ENCODE measurements around the gene TRPM5. TPM values are rescaled to one million over a fixed set of nuclear protein-coding genes. Genes with fewer than 3 reads are reported as not detected.

TRPM5 gene
- total and polyA plus RNA-seq, 2 donors (not counting 1 experiment from before 2014, with no cell fraction given): 0.03 TPM; not detected in 1

DNA sequence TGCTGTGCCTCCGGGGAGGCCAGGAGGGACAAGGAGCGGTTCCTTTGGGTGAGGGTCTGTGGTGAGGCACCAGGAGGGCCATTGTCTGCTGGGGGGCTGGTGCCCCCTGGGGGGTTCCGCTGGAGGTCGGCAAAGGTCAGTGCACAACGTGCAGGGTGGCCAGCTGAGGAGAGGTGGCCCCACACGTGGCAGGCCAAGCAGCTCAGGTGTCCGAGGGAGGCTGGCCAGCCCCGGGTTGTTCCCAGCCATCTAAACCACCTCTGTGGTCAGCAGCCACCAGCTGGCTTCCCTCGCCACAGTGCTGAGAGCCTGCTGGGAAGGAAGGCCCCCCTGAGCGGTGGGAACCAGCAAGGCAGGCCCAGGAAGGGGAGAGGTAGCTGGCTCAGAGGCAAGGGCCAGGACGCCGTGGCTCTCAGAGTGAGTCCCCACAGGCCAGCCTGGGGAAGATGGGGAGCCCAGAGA is 39.5 kb downstream of the TRPM5 start:
- H3K4me1 Mint-ChIP-seq: peaks cover 15% of the 10 kb centered on the region
- H3K4me3 Mint-ChIP-seq: no peak overlapping the region
- Histone ChIP-seq H3K4me1 (ENCODE audit: control insufficient read depth in 2 of 2, insufficient read depth in 2 of 2, low read length in 2 of 2) (peaks cover 13 to 16% of the 10 kb centered on the region in 2 donors), H3K79me2 (ENCODE audit: control insufficient read depth, insufficient read depth, low read length) (peaks cover 22% of the 10 kb centered on the region), H3K36me3 (replicated peaks in 1 of 2; ENCODE audit: control extremely low read depth in 1 of 2, control insufficient read depth in 1 of 2, extremely low read depth in 1 of 2, insufficient read depth in 2 of 2, low read length in 1 of 2) (peaks cover 0 to 22% of the 10 kb centered on the region in 2 experiments), H3K9ac (ENCODE audit: low read length) (no peak overlapping the region), H3K9me3 (ENCODE audit: control extremely low read depth in 1 of 3, control insufficient read depth in 2 of 3, insufficient read depth in 1 of 3, low read length in 2 of 3) (no peaks in the 10 kb centered on the region), H3K4me3 (ENCODE audit: control extremely low read depth in 1 of 5, extremely low read depth in 1 of 5, insufficient read depth in 1 of 5, low read depth in 2 of 5, low read length in 4 of 5) (no peak overlapping the region), H3K27ac (ENCODE audit: low read length in 2 of 2) (no peak overlapping the region), H2AFZ (ENCODE audit: insufficient read depth, low read depth, low read length, poor library complexity, severe bottlenecking) (no peak overlapping the region), H3K27me3 (replicated peaks in 1 of 4; ENCODE audit: control extremely low read depth in 1 of 4, control insufficient read depth in 3 of 4, insufficient read depth in 4 of 4, low read length in 3 of 4) (no peaks in the 10 kb centered on the region), H4K20me1 (ENCODE audit: control insufficient read depth, insufficient read depth, low read length, poor library complexity, severe bottlenecking) (peaks cover 31% of the 10 kb centered on the region), H3K4me2 (replicated peaks; ENCODE audit: low read depth, low read length, poor library complexity, severe bottlenecking) (no peak overlapping the region)
- ATAC-seq (ENCODE audit: low read depth) (no peak), DNase-seq (no peak)
- WGBS (ENCODE audit: insufficient coverage): 86% methylated on average over 12 of the region's 12 CpGs
- TF ChIP-seq, protein P1, sequence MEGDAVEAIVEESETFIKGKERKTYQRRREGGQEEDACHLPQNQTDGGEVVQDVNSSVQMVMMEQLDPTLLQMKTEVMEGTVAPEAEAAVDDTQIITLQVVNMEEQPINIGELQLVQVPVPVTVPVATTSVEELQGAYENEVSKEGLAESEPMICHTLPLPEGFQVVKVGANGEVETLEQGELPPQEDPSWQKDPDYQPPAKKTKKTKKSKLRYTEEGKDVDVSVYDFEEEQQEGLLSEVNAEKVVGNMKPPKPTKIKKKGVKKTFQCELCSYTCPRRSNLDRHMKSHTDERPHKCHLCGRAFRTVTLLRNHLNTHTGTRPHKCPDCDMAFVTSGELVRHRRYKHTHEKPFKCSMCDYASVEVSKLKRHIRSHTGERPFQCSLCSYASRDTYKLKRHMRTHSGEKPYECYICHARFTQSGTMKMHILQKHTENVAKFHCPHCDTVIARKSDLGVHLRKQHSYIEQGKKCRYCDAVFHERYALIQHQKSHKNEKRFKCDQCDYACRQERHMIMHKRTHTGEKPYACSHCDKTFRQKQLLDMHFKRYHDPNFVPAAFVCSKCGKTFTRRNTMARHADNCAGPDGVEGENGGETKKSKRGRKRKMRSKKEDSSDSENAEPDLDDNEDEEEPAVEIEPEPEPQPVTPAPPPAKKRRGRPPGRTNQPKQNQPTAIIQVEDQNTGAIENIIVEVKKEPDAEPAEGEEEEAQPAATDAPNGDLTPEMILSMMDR (IDR thresholded peaks at IDR 0.05): no peak
- TF ChIP-seq EZH2 (IDR thresholded peaks at IDR 0.05; ENCODE audit: borderline replicate concordance, insufficient read depth, low read depth, low read length, poor library complexity, severe bottlenecking): no peak
- ChIA-PET CTCF (interaction anchor here (8.4 kb wide), 1 partner anchor 99 kb away, joined by 78 read pairs; no protein-coding TSS in a partner anchor), POLR2A (no interaction called here)
- no peaks in the 10 kb centered on the region for H3K27me3 Mint-ChIP-seq
- intact Hi-C loops (cut with micrococcal nuclease): loop anchor here (5.0 kb wide), 3 partner anchors 552 to 1707 kb away; partner anchors contain the start of genes DEAF1, LSP1, NAP1L4 and TMEM80
- H3K9me3 Mint-ChIP-seq (ENCODE audit: insufficient read depth): no peaks in the 10 kb centered on the region
- H3K27ac Mint-ChIP-seq: no peak overlapping the region

DNA sequence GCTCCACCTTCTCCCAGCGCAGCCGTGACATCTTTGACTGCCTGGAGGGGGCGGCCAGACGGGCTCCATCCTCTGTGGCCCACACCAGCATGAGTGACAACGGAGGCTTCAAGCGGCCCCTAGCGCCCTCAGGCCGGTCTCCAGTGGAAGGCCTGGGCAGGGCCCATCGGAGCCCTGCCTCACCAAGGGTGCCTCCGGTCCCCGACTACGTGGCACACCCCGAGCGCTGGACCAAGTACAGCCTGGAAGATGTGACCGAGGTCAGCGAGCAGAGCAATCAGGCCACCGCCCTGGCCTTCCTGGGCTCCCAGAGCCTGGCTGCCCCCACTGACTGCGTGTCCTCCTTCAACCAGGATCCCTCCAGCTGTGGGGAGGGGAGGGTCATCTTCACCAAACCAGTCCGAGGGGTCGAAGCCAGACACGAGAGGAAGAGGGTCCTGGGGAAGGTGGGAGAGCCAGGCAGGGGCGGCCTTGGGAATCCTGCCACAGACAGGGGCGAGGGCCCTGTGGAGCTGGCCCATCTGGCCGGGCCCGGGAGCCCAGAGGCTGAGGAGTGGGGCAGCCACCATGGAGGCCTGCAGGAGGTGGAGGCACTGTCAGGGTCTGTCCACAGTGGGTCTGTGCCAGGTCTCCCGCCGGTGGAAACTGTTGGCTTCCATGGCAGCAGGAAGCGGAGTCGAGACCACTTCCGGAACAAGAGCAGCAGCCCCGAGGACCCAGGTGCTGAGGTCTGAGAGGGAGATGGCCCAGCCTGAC is 41.2 kb downstream of the TRPM5 start:
- TF ChIP-seq, protein P1 (IDR thresholded peaks at IDR 0.05): no peak
- no peak for TF ChIP-seq EZH2 (IDR thresholded peaks at IDR 0.05; ENCODE audit: borderline replicate concordance, insufficient read depth, low read depth, low read length, poor library complexity, severe bottlenecking)
- CTCF ChIA-PET: interaction anchor here (8.4 kb wide), 1 partner anchor 97 kb away, joined by 78 read pairs; no protein-coding TSS in a partner anchor
- Histone ChIP-seq H3K79me2 (ENCODE audit: control insufficient read depth, insufficient read depth, low read length) (peaks cover 24% of the 10 kb centered on the region), H3K4me1 (ENCODE audit: control insufficient read depth in 2 of 2, insufficient read depth in 2 of 2, low read length in 2 of 2) (peaks cover 19 to 29% of the 10 kb centered on the region in 2 donors), H2AFZ (ENCODE audit: insufficient read depth, low read depth, low read length, poor library complexity, severe bottlenecking) (no peak overlapping the region), H3K9me3 (ENCODE audit: control extremely low read depth in 1 of 3, control insufficient read depth in 2 of 3, insufficient read depth in 1 of 3, low read length in 2 of 3) (no peaks in the 10 kb centered on the region), H3K9ac (ENCODE audit: low read length) (no peak overlapping the region), H3K27ac (ENCODE audit: low read length in 2 of 2) (no peak overlapping the region), H3K27me3 (replicated peaks in 1 of 4; ENCODE audit: control extremely low read depth in 1 of 4, control insufficient read depth in 3 of 4, insufficient read depth in 4 of 4, low read length in 3 of 4) (no peaks in the 10 kb centered on the region), H3K4me2 (replicated peaks; ENCODE audit: low read depth, low read length, poor library complexity, severe bottlenecking) (no peak overlapping the region), H4K20me1 (ENCODE audit: control insufficient read depth, insufficient read depth, low read length, poor library complexity, severe bottlenecking) (peaks cover 31% of the 10 kb centered on the region), H3K4me3 (ENCODE audit: control extremely low read depth in 1 of 5, extremely low read depth in 1 of 5, insufficient read depth in 1 of 5, low read depth in 2 of 5, low read length in 4 of 5) (no peak overlapping the region), H3K36me3 (replicated peaks in 1 of 2; ENCODE audit: control extremely low read depth in 1 of 2, control insufficient read depth in 1 of 2, extremely low read depth in 1 of 2, insufficient read depth in 2 of 2, low read length in 1 of 2) (peaks cover 0 to 29% of the 10 kb centered on the region in 2 experiments)
- Mint-ChIP-seq H3K27me3 (no peaks in the 10 kb centered on the region), H3K4me3 (peak overlapping the region; percentile 90), H3K4me1 (peaks cover 18% of the 10 kb centered on the region), H3K9me3 (ENCODE audit: insufficient read depth) (no peaks in the 10 kb centered on the region), H3K27ac (peak overlapping the region; percentile 32)
- POLR2A ChIA-PET: no interaction called here
- ATAC-seq (ENCODE audit: low read depth) (no peak), DNase-seq (no peak)
- 93% methylated on average over 26 of the region's 31 CpGs for WGBS (ENCODE audit: insufficient coverage)
- intact Hi-C loops (cut with micrococcal nuclease): loop anchor here (5.0 kb wide), 3 partner anchors 551 to 1706 kb away; partner anchors contain the start of genes DEAF1, LSP1, NAP1L4 and TMEM80
